ENCODE data around the gene INMT.

- TF ChIP-seq, protein P1, sequence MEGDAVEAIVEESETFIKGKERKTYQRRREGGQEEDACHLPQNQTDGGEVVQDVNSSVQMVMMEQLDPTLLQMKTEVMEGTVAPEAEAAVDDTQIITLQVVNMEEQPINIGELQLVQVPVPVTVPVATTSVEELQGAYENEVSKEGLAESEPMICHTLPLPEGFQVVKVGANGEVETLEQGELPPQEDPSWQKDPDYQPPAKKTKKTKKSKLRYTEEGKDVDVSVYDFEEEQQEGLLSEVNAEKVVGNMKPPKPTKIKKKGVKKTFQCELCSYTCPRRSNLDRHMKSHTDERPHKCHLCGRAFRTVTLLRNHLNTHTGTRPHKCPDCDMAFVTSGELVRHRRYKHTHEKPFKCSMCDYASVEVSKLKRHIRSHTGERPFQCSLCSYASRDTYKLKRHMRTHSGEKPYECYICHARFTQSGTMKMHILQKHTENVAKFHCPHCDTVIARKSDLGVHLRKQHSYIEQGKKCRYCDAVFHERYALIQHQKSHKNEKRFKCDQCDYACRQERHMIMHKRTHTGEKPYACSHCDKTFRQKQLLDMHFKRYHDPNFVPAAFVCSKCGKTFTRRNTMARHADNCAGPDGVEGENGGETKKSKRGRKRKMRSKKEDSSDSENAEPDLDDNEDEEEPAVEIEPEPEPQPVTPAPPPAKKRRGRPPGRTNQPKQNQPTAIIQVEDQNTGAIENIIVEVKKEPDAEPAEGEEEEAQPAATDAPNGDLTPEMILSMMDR (IDR thresholded peaks at IDR 0.05) = no peak
- no peak for TF ChIP-seq EP300 (IDR thresholded peaks at IDR 0.05)
These were observed 33.9 kb downstream of the INMT start for GRCh38 chr7:30785786-30786185.
